Muscle layer of duodenum (tissue), 2 donors: ENCODE measurements around the gene RAI1.
A peak's percentile ranks its signal among the peaks of the same experiment; 100 is the strongest.

Experiments used
- H3K27ac ChIP-seq: one replicate; pipeline ENCODE4 v1.7.0; 2013; ENCODE audit warnings: mild to moderate bottlenecking, low read length
- H3K27me3 ChIP-seq: one replicate; pipeline ENCODE4 v1.7.0; 2013; ENCODE audit warnings: low read depth, mild to moderate bottlenecking, control low read depth, low read length
- H3K36me3 ChIP-seq, 2 donors: one replicate each; pipeline ENCODE4 v1.7.0; 2013; ENCODE audit warnings: low read length in 2 of 2, control low read depth in 1 of 2, mild to moderate bottlenecking in 1 of 2; ENCODE audit not compliant: insufficient read depth in 2 of 2, control insufficient read depth in 1 of 2
- H3K4me1 ChIP-seq, 2 donors: one replicate each; pipeline ENCODE4 v1.7.0; 2013; ENCODE audit warnings: low read length in 2 of 2, mild to moderate bottlenecking in 2 of 2, control low read depth in 1 of 2, moderate library complexity in 1 of 2; ENCODE audit not compliant: insufficient read depth in 2 of 2, control insufficient read depth in 1 of 2
- H3K4me3 ChIP-seq, 2 donors: one replicate each; pipeline ENCODE4 v1.7.0; 2013; ENCODE audit warnings: low read length in 2 of 2, low read depth in 1 of 2, mild to moderate bottlenecking in 1 of 2
- H3K9me3 ChIP-seq, 2 donors: one replicate each; pipeline ENCODE4 v1.7.0; 2013; ENCODE audit warnings: low read length in 2 of 2, control low read depth in 1 of 2, mild to moderate bottlenecking in 1 of 2; ENCODE audit not compliant: control insufficient read depth in 1 of 2
- donor health status: healthy.

RAI1 gene

GRCh38 chr17:17742133-17742621 is 60.9 kb downstream of the RAI1 start:
- peak overlapping the region; percentile 63 for H3K27ac ChIP-seq
- H3K36me3 ChIP-seq: no peaks in the 10 kb centered on the region
- H3K4me3 ChIP-seq: no peak overlapping the region
- no peaks in the 10 kb centered on the region for H3K27me3 ChIP-seq
- H3K4me1 ChIP-seq: peaks cover 24 to 48% of the 10 kb centered on the region in 2 donors
- no peaks in the 10 kb centered on the region for H3K9me3 ChIP-seq

DNA sequence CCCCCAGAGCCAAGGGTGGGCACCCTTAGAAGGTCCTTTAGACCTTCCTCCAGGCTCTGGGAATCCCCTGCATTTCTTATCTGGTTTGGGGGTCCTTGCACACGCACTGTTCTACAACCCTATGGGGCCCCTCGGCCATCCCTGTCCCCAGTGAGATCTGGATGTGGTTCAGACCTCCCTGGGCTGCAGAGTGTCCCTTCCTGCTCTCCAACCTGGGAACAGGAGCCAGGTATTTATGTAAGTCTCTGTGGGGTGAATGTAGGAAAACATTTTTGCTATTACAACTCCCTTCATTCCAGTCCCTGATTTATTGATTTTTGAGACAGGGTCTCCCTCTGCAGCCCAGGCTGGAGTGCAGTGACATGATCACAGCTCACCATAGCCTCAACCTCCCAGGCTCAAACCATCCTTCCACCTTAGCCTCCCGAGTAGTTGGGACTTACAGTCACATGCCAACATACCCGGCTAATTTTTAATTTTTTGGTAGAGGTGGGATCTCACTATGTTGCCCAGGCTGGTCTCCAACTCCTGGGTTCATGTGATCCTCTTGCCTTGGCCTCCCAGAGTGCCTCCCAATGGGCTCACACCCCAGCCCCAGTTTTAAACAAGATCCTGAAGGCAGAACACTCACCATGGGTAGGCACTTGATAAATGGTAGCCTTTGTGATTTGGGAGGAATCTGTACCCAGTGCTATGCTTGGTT is 61.6 kb downstream of the RAI1 start:
- Histone ChIP-seq H3K36me3 (no peaks in the 10 kb centered on the region), H3K4me1 (peaks cover 24 to 46% of the 10 kb centered on the region in 2 donors), H3K9me3 (no peaks in the 10 kb centered on the region), H3K27ac (no peak overlapping the region), H3K27me3 (no peaks in the 10 kb centered on the region), H3K4me3 (no peak overlapping the region)

GRCh38 chr17:17743391-17744112 is 62.3 kb downstream of the RAI1 start:
- H3K36me3 ChIP-seq: no peaks in the 10 kb centered on the region
- H3K4me1 ChIP-seq: peaks cover 22 to 41% of the 10 kb centered on the region in 2 donors
- no peaks in the 10 kb centered on the region for H3K27me3 ChIP-seq
- no peak overlapping the region for H3K27ac ChIP-seq
- no peaks in the 10 kb centered on the region for H3K9me3 ChIP-seq
- H3K4me3 ChIP-seq: no peak overlapping the region

DNA sequence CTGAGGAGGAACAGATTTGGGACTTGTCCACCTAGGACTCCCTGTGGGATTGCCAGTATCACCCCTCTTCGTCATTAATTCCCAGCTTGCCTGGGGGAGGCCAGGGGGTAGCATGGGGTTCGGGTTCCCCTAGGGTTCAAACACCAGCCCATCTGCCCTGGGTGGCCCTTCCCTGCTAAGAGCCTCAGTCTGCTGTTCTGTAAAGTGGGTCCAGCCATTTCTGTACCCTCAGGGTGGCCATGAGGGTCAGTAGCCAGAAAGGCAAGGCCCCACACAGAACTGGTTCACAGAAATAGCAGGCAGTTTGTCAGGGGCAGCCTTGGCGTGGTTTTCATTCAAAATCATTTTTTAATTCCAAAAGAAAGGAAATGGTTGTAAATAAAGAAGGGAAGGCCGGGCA is 62.9 kb downstream of the RAI1 start:
- no peak overlapping the region for H3K27ac ChIP-seq
- no peaks in the 10 kb centered on the region for H3K36me3 ChIP-seq
- H3K9me3 ChIP-seq: no peaks in the 10 kb centered on the region
- H3K4me3 ChIP-seq: no peak overlapping the region
- peaks cover 17 to 35% of the 10 kb centered on the region in 2 donors for H3K4me1 ChIP-seq
- H3K27me3 ChIP-seq: no peaks in the 10 kb centered on the region

DNA sequence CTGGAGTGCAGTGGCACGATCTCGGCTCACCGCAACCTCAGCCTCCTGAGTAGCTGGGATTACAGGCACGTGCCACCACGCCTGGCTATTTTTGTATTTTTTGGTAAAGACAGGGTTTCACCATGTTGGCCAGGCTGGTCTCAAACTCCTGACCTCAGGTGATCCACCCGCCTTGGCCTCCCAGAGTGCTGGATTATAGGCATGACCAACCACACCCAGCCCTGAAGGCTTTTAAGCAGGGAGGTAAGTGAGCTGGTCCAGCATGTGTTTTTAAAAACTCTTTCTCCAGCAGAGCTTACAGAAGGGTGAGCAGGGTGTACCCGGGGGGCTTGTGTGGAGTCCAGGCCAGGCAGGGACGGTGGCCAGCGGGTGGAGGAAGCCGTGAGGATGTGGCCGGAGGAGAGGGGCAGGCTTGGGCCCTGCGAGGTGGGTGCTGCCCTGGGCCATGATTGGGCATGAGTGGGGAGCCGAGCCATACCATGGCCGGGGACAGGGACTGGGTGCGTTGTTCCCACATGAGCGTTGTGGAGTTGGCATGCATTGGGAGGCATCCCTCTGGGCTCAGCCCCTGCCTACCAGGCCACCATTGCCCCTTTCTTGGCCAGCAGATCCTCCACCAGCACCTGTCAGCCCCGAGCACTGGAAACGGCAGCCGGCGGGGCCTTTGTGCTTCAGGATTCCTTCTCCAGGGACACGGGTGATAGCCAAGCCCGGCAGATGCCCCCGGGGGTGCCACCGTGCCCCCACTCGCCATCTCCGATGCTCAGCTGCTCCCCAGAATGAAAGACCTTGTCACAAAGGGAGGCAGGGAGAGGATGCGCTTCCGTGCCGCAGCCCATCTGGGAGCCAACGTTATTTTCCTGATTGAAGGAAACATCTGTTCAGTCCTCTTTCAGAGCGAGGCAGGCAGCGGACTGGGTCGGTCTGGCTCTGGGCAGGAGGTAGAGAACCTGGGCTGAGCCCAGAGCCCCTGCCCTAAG is 64.5 kb downstream of the RAI1 start:
- Histone ChIP-seq H3K9me3 (no peaks in the 10 kb centered on the region), H3K36me3 (no peaks in the 10 kb centered on the region), H3K4me3 (no peak overlapping the region), H3K4me1 (peaks cover 5 to 29% of the 10 kb centered on the region in 2 donors), H3K27ac (no peak overlapping the region), H3K27me3 (no peaks in the 10 kb centered on the region)

DNA sequence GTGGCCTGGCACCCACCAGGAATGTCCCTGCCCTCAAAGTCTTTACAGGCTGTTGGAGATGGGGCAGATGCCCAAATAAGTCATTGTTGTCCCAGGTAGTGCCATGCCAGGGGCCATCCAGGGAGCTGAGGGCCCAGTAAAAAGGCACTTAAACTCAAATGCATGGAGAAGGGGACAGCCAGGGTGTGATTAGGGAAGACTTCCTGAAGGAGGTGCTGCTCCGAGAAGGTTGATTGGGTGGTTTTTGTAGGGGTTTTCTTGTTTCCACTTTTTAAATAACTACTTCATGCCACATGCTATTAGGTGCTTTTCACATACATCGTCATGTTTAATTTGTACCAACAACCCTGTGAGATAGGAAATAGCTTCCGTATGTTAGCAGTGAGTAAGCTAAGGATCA is 66.9 kb downstream of the RAI1 start:
- Histone ChIP-seq H3K27ac (no peak overlapping the region), H3K36me3 (no peaks in the 10 kb centered on the region), H3K9me3 (no peaks in the 10 kb centered on the region), H3K4me1 (peaks cover 8 to 35% of the 10 kb centered on the region in 2 donors), H3K27me3 (no peaks in the 10 kb centered on the region), H3K4me3 (no peak overlapping the region)

GRCh38 chr17:17748604-17749003 is 67.3 kb downstream of the RAI1 start:
- H3K4me3 ChIP-seq: no peak overlapping the region
- H3K27me3 ChIP-seq: no peaks in the 10 kb centered on the region
- no peak overlapping the region for H3K27ac ChIP-seq
- H3K36me3 ChIP-seq: no peaks in the 10 kb centered on the region
- peaks cover 12 to 39% of the 10 kb centered on the region in 2 donors for H3K4me1 ChIP-seq
- H3K9me3 ChIP-seq: no peaks in the 10 kb centered on the region

- Histone ChIP-seq H3K4me3 (no peak overlapping the region), H3K9me3 (no peaks in the 10 kb centered on the region), H3K36me3 (no peaks in the 10 kb centered on the region), H3K27ac (no peak overlapping the region), H3K4me1 (peaks cover 12 to 42% of the 10 kb centered on the region in 2 donors), H3K27me3 (no peaks in the 10 kb centered on the region)
Observed at GRCh38 chr17:17749025-17749772, 67.9 kb downstream of the RAI1 start.

DNA sequence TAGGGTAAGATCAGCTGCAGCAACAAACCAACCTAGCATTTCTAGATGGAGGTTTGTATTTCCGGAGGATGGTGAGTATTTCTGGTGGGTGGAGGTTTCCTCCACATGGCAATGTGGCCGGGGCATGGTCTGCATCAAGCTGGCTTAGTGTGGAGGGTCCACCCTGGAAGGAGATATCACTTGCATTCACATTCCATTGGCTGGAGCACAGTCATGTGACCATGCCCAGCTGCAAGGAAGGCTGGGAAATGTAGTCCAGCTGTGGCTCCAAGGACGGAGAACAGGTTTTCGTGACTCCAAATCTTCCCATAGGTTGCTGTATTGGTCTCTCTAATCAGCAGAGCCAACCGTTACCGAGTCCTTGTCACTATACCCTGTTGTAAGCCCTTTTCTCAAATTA is 68.7 kb downstream of the RAI1 start:
- Histone ChIP-seq H3K4me1 (peaks cover 12 to 42% of the 10 kb centered on the region in 2 donors), H3K4me3 (no peak overlapping the region), H3K36me3 (no peaks in the 10 kb centered on the region), H3K27me3 (no peaks in the 10 kb centered on the region), H3K27ac (no peak overlapping the region), H3K9me3 (no peaks in the 10 kb centered on the region)

DNA sequence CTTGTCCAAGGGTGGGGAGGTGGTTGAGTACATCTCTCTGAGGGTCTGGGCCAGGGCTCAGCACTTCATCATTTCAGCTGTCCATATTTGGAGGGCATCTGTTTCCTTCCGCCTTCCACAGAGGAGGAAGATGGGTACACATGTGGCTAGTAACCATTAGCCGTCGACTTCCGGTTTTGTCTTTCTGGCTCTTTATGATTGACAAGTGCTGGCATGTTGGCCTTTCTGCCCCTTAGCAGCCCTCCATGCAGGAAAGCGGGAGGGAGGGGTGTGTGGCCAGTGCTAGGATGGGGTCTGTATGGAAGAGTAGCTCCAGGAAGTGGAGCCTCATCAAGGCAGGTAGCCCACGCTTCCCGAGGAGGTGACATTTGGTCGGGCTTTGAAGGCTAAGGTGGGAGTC is 69.6 kb downstream of the RAI1 start:
- no peak overlapping the region for H3K4me3 ChIP-seq
- no peaks in the 10 kb centered on the region for H3K36me3 ChIP-seq
- H3K27ac ChIP-seq: peak overlapping the region; percentile 77
- H3K27me3 ChIP-seq: no peaks in the 10 kb centered on the region
- H3K9me3 ChIP-seq: no peaks in the 10 kb centered on the region
- peaks cover 12 to 42% of the 10 kb centered on the region in 2 donors for H3K4me1 ChIP-seq
